Measurements from ENCODE around the gene CBARP.

DNA sequence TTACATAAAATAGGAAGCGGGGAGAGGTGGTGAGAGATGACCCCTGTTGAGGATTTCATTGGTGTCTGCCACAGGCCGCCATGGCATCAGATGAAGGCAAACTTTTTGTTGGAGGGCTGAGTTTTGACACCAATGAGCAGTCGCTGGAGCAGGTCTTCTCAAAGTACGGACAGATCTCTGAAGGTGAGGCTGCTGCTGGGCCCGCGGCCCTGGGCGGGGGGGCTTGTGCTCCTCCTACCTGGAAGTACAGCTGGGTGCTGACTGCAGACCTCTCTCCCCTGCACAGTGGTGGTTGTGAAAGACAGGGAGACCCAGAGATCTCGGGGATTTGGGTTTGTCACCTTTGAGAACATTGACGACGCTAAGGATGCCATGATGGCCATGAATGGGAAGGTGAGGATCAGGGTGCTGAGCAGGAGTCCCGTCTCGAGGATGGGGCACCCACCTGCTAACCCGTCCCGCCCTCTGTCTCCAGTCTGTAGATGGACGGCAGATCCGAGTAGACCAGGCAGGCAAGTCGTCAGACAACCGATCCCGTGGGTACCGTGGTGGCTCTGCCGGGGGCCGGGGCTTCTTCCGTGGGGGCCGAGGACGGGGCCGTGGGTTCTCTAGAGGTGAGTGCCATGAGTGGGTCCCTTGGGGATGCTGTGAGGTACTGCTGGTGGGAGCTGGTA, 33.2 kb upstream of the CBARP start:
- no peak for TF ChIP-seq POLR2A (IDR thresholded peaks at IDR 0.05)
- TF ChIP-seq, protein P1, sequence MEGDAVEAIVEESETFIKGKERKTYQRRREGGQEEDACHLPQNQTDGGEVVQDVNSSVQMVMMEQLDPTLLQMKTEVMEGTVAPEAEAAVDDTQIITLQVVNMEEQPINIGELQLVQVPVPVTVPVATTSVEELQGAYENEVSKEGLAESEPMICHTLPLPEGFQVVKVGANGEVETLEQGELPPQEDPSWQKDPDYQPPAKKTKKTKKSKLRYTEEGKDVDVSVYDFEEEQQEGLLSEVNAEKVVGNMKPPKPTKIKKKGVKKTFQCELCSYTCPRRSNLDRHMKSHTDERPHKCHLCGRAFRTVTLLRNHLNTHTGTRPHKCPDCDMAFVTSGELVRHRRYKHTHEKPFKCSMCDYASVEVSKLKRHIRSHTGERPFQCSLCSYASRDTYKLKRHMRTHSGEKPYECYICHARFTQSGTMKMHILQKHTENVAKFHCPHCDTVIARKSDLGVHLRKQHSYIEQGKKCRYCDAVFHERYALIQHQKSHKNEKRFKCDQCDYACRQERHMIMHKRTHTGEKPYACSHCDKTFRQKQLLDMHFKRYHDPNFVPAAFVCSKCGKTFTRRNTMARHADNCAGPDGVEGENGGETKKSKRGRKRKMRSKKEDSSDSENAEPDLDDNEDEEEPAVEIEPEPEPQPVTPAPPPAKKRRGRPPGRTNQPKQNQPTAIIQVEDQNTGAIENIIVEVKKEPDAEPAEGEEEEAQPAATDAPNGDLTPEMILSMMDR (IDR thresholded peaks at IDR 0.05): no peak
